Activated CD4-positive, CD25-positive, alpha-beta regulatory T cell treated with anti-CD3 and anti-CD28 coated beads, Interleukin-2, amount 50 U/mL, for 16 hours (primary cell): ENCODE measurements around the gene SPATA6L.
"Not testable (repeated sequence)": the region's sequence is repeated elsewhere in the genome, so short reads cannot be mapped to it uniquely, and the experiment has no call there.

Experiments used
- DNase-seq: peaks from one replicate; pipeline ENCODE4 v3.0.0-alpha.2; 2020; ENCODE audit warnings: low read depth, low spot score

The SPATA6L gene

DNA sequence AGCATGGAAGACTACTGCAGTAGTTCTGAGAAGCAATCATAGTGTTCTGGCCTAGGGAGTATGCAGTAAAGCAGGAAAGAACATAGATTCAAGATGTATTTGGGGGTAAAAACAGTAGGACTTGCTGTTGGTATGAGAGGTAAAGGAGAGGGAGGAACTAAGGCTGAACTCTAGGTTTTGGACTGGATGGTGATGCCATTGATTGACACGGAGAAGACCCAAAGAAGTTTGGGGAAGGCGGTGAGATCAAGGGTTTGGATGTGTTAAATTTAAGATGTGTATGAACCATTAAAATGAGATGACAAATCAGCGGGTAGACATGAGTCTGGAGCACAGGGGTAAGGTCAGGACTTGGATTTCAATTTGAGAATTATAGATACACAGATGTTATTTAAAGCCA lies 11.1 kb upstream of the SPATA6L start:
- no peak for DNase-seq

DNA sequence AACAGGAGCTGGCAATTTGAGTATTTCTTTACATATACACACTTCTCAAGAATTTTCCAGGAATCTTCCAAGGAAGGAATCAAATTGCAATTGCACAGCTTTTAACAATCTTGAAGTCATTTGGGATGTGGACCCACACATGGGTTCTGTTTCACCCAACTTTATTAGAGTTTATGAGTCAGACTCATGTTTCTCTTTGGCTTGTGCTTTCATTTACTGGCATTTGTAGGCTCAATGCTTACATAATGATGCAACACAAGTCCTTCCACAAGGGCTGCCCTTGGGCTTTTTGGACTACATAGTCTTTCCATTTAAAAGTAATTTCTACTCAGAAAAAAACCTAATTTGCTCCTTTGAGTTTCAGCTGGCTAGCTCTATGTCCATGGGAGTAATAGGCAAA lies 8.5 kb upstream of the SPATA6L start:
- no peak for DNase-seq

DNA sequence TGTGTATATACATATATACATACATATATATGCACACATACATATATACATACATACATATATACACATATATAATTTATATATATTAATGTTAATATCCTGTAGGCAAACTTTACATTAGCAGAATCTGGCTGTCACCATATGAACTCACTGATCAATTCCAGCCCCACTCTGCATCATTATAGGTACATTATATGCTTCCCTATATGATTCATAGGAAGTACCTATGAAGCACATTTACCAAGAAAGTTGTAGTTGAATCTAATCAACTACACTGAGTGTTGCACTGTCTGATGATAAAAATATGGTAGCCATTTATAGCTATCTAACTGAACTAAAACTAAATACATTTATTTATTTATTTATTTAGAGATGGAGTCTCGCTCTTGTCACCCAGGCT lies 5.5 kb upstream of the SPATA6L start:
- no peak for DNase-seq

DNA sequence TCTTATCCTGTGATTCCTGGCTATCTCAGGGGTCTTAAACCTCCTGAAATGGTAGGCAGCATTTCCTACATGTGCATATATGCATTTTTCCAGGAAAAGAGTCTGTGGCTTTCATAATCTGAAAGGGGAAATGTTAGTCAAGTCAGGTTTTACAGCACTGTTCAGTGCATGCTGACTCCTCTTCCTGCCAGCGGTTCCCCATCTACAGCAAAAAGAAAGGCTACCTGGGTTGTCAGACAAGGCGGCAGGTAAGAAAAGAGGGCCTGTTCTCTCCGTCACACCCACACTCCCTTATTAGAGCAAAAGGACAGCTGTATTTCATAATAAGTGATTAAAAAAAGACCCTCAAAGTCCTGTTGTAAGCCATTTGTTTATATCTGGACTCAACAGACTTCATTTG lies 4.3 kb upstream of the SPATA6L start:
- DNase-seq = no peak

DNA sequence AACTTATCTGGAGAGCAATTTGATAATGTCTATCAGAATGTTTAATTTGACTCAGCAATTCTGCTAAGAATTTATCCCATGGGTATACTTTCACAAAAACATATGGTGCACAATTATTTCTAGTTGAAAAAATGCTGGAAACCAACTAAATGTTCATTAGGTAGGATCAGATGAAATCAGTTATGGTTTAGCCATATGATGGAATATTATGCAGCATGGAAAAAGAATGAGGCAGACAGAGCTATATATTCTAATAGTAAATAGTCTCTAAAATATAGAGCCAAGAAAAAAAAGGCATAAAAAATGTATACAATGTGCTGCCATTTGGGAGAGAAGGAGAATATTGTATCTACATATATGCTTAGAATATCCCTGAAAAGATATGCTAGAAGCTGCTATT lies 3.6 kb upstream of the SPATA6L start:
- DNase-seq = no peak

DNA sequence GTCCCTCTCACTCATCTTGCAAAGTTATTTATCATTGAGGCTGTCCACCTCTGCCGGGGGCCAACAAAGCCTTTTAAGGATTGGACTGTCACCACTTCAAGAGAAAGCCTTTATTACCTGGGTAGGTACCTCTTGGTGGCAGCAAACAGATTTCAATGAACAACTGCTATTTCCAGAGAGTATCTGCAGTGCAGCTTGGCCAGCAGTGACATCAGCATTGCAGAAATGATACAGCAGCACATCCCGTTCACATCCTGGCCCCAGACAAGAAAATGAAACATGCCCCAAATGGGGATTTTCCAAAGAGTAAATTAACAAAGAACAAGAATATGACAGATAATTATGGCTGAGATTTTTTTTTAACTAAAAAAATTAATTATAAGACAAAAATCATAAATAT lies 2.3 kb upstream of the SPATA6L start:
- DNase-seq = no peak

DNA sequence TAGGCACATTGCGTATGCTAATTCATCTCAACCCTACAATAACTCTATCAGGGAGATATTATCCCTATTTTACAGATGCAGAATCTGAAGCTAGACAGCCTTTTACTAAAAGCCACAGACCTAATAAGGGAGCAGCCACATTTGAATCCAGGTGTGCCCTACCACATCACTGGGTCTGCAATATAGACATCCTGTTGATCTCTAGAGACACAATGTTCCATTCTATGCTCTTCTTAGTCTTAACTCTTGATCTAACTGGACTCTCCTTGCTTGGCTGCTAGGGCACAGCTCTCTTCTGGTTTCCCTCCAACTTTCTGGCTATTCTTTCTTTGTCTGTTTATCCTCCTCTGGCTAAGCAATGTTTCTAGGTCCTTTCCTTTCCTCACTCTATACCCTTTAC lies 1.4 kb upstream of the SPATA6L start:
- DNase-seq = no peak

DNA sequence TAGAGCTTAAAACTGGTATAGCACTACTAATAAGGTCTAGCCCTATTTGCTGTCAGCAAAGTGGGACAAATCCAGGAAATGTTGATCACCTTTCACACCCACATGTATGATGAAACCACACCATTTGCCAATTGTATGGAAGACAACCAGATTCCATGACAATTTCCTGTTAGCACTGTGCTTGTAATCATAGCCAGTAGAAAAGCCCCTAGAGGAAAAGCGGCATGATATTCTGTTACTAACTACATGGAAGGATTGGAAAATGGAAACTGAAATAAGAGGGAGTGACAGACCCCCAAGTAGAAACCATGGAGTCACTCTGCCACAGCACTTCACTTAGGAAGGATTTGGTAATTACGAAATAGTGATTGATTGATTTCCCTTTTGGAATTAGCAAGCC lies 923 bp downstream of the SPATA6L start:
- no peak for DNase-seq

DNA sequence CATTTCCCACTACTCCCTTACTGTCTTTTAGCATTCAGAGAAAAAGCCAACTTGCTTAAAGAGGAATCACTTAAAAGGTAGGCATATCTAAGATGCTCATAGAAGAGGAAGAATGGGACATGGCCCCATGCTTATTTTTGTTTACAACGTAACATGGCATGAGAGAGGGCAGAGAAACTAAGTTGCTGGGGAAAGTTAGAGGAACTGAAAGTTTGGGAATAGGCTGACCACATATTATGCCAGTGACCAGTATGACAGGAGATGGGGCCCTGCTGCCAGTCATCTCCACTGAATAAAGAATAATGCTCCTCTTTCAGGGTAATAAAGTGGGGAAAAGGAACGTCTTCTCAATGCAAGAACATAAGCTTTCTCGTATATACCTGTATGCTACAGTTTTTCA lies 2.3 kb downstream of the SPATA6L start:
- DNase-seq = no peak

DNA sequence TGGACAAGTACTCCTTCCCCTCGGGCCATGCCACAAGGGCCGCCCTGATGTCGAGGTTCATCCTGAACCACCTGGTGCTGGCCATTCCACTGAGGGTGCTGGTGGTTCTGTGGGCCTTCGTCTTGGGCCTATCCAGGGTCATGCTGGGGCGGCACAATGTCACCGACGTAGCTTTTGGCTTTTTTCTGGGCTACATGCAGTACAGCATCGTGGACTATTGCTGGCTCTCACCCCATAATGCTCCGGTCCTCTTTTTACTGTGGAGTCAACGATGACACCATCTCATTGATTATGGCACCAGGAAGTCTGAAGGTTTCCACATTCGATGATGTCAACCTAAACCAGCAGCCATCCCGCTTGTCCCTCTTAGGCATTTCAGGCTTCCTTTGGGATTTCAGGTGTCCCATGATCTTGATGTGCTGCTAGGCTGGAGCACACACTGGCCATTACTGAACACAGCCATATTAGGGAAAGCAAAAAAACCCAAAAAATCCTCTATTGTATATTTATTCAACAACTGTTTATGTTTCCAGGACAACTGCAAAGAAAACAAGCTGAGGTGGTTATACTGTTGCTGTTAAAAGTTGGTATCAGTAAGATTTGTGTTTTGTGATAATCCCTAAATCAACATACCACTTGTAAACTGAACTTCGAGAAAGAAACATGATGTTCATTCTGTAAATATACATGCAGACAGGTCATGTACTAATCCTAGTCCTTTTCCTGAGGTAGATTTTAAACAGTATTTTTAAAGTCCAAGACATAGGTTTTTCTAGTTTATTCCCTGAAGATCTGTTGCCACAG lies 3.1 kb downstream of the SPATA6L start:
- no peak for DNase-seq

DNA sequence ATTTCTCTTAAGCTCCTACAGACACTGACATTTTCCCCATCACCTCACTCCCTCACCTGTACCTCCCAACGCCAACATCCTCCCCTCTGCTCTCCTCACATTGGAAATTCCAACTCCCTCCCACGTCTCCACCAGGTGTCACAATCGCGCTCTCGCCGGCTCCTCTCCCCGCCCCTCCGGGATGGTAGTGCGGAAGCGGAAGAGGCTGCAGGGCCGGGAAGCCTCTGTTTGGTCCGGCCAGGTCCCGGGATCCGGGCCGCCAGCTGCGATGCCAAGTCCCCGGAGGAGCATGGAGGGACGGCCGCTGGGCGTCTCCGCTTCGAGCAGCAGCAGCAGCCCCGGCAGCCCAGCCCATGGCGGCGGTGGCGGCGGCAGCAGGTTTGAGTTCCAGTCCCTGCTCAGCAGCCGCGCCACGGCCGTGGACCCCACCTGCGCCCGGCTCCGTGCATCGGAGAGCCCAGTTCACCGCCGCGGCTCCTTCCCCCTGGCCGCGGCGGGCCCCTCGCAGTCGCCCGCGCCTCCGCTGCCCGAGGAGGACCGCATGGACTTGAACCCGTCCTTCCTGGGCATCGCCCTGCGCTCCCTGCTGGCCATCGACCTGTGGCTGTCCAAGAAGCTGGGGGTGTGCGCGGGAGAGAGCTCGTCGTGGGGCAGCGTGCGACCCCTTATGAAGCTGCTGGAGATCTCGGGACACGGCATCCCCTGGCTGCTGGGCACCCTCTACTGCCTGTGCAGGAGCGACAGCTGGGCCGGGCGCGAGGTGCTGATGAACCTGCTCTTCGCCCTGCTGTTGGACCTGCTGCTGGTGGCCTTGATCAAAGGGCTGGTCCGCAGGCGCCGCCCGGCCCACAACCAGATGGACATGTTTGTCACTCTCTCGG lies 3.9 kb downstream of the SPATA6L start, which contains the start of gene PLPP6:
TSS of gene PLPP6 (plus strand) at position 187 of the 881 bp plus-strand sequence. CDS start at position 269, 82 bp downstream.
- peak; percentile 48 for DNase-seq

DNA sequence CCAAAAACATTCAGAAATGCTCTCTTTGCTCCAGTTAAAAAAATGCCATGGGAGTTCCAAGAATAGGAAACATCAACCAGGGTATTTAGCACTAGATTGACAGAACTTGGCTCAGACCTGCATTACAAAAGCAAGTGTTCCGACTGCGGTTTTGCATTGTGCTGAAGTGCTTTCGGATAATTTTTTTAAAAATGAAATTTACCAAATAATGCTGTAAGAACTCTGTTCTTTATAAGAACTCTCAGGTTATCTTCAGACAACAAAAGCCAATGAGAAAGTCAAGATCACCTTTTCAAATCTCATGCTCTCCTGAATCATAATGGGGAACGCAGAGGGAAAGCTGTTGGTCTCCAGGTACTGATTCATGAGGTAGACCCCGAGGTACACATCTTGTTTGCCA lies 4.7 kb downstream of the SPATA6L start:
- no peak for DNase-seq

DNA sequence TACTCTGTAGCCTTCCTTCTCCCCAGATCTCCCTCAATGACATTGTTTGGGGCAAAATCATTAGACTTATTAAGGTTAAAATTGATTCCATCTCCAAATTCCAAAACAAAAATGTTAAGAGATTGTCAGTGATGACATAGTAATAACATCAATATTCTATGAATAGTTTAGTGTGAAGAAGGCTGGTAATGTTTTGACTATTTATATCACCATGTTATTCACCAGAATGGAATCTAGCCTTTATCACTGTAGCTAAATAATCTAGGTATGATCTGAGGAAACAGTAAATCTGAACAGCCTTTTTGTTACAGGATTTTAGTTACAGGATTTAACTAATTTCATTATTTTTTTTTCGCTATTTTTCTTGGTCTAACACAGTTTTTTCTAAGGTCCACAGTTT lies 5.1 kb downstream of the SPATA6L start:
- no peak for DNase-seq

DNA sequence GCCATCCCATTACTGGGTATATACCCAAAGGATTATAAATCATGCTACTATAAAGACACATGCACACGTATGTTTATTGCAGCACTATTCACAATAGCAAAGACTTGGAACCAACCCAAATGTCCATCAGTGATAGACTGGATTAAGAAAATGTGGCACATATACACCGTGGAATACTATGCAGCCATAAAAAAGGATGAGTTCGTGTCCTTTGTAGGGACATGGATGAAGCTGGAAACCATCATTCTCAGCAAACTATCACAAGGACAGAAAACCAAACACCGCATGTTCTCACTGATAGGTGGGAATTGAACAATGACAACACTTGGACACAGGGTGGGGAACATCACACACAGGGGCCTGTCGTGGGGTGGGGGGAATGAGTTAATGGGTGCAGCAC lies 5.6 kb downstream of the SPATA6L start:
- DNase-seq = not testable (repeated sequence)

DNA sequence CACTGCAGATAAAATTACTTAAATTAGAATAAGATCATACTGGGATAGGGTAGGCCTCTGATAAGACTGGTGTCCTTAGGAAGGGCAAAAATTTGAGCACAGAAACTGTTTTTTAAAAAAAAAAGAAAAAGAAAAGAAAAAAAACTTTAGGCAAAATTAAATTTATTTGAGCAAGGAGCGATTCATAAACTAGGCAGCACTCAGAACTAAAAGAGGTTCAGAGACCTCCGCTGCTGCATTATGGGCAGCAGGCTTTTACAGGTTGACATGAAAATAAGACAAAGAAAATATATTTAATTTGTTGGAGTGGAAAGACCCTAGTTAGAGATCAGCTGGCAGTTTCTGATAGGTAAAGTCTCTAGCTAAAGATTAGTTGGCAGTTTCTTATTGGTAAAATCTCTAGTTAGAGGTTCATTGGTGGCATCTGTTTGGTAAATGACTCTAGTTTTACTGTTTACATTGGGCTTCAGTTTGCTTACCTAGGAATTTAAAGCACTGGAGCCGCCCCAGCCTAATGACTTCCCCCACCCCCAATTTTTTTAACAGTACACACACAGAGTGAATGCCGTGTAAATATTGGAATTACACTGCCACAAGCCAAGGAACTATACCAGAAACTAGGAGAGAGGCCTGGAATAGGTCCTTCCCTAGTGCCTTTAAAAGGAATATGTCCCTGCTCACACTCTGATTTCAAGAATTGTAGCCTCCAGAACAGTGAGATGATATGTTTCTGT lies 8.7 kb downstream of the SPATA6L start:
- DNase-seq = no peak

DNA sequence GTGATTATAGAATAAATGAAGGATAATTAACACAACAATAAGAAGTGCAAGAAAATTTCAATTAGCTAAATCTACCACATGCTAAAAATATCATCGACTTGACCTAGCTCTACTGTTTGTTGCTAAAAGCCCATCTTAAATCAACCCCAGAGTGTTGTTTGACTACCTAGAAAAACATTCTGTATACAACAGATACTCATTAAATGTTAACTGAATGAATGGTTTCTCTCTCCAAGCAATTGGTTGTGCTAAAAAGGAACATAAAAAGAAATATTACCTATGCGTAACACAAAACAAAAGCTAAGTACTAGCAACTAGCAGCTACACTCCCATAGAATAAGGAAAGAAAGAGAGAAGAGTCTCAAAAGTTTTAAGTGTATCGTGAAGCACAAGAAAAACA lies 9.7 kb downstream of the SPATA6L start:
- no peak for DNase-seq

DNA sequence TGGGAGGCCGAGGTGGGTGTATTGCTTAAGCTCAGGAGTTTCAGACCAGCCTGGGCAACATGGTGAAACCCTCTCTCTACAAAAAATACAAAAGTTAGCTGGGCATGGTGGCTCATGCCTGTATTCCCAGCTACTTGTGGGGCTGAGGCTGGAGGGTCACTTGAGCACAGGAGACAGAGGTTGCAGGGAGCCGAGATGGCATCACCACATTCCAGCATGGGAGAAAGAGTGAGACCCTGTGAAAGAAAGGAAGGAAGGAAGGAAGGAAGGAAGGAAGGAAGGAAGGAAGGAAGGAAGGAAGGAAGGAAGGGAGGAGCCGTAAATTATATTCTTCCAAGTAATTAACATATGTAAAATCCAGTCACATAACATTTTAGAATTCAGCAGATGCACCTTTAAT lies 10.1 kb downstream of the SPATA6L start:
- DNase-seq = not testable (repeated sequence)

DNA sequence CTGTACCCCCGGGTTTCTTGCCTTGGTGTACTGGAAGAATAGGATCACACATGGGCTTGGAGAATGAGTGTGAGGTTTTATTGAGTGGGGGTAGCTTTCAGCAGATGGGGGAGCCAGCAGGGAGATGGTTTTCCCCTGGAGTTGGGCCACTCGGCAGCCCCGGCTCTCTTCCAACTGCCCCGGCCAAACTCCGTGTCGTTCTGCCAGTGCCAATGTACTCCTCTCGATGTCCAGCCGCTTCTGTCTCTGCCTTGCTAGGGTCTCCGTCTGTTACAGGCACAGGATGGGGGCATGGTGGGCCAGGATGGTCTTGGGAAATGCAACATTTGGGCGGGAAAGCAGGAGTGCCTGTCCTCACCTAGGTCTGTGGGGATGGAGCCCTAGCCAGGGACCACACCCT lies 11.7 kb downstream of the SPATA6L start:
- DNase-seq = no peak

DNA sequence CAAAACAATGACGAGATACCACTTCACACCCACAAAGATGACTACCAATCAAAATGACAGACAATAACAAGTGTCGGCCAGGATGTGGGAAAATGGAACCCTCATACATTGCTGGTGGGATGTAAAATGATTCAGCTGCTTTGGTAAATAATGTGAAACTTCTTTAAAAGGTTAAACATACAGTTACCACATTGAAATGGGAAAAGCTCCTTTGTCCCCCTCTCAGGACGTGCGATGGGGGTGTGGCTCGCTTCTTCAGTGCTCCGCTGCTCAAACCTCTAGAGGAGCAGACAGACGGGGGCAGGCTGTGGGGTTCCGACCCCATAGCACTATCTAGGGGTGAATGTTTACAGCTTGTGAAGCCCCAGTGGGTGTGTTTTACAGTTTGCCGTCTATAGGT lies 12.2 kb downstream of the SPATA6L start:
- DNase-seq = no peak

DNA sequence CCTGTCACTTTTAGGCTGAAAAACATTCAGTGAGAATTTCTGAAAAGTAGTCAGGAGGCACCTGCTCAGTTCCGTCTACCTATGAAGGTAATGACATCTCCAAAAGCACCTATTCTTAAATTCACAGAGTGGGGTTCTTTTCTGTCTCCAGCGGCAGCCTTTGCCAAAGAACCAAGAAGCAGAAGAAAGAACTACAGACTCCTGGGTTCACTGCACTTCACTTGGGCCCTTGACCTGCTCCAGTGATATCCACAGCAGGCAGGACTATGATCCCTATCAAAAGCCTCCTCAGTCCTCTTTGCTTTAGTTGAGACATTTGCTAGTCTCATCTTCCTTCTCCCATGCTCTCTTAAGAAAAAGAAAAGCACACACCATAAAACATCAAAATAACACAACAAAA lies 23.9 kb downstream of the SPATA6L start:
- no peak for DNase-seq

DNA sequence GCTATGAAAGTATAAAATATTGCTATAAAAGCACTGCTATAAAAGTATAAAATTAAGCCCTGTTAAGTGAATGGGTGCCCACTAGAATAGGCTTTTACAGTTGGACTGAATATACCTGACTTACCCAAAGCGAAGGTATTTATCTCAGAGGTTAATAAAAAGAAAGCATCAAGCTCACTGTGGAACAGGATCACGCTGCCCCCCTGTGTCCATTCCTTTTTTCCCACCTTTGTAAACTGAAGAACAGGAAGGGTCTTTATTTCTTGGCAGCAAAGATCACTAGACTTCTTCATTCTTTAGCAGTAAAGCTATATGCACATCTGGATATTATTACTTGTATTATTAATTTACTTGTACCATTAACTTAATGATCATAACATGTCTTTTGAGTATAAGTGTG lies 26.3 kb downstream of the SPATA6L start:
- no peak for DNase-seq

DNA sequence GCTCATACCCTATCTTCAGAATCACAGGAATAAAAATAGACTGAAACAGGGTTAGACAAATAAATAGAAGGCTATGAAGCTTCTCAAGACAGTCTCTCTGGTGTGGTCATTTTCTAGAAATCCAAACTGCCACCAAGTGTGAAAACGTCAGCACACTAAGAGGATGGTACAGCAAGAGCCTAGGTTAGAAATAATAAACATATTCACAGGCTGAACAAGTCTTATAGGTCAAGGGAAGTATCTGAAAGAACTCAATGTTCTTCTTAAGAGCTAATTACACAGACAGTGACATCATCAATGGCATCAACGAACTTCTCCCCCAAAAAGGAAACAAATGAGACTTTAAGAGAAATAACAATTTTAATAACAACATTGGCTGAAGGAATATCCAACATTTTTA lies 26.9 kb downstream of the SPATA6L start:
- DNase-seq = no peak
